HL-60 (cell line): ENCODE data around the gene HEATR1.
A peak's percentile ranks its signal among the peaks of the same experiment; 100 is the strongest.
"Not testable (repeated sequence)": the region's sequence is repeated elsewhere in the genome, so short reads cannot be mapped to it uniquely, and the experiment has no call there.

Source experiments
- DNase-seq, 2 experiments: peaks; one replicate each; pipeline ENCODE4 v3.0.0-alpha.2; 2010 to 2020; ENCODE audit warnings: low read depth in 1 of 2, low spot score in 1 of 2
- H3K27ac ChIP-seq: fragments of 250-450 bp; sonication (Bioruptor Pico); replicated peaks from 2 replicates; pipeline ENCODE4 v1.5.1; 2020; ENCODE audit warnings: mild to moderate bottlenecking, moderate library complexity
- H3K27me3 ChIP-seq: fragments of 250-450 bp; sonication (Bioruptor Pico); 2 replicates; pipeline ENCODE4 v1.5.1; 2021; ENCODE audit warnings: mild to moderate bottlenecking, moderate library complexity; ENCODE audit not compliant: insufficient read depth, poor library complexity, severe bottlenecking
- H3K4me3 ChIP-seq: replicated peaks from 2 replicates; pipeline ENCODE4 v1.5.1; 2011; ENCODE audit warnings: mild to moderate bottlenecking, control low read depth, low read length; ENCODE audit not compliant: insufficient read depth
- GABPA ChIP-seq: IDR thresholded peaks from 2 replicates; pipeline ENCODE4 v1.6.1; 2012; ENCODE audit warnings: low read depth
- POLR2AphosphoS5 ChIP-seq: IDR thresholded peaks from 2 replicates; pipeline ENCODE4 v1.6.1; 2012; ENCODE audit warnings: low read depth
- SPI1 ChIP-seq: IDR thresholded peaks from 2 replicates; pipeline ENCODE4 v1.6.1; 2012; ENCODE audit warnings: low read depth, mild to moderate bottlenecking, borderline replicate concordance
- TF ChIP-seq, protein P1 (sequence below): IDR thresholded peaks from 2 replicates; pipeline ENCODE4 v1.6.1; 2012; ENCODE audit warnings: low read depth; ENCODE audit not compliant: insufficient replicate concordance
- TF ChIP-seq, protein P2 (sequence below): IDR thresholded peaks from one replicate; pipeline ENCODE4 v1.5.1; 2011; ENCODE audit warnings: low read length, control low read depth, inconsistent platforms; ENCODE audit not compliant: insufficient read depth

The HEATR1 gene

DNA sequence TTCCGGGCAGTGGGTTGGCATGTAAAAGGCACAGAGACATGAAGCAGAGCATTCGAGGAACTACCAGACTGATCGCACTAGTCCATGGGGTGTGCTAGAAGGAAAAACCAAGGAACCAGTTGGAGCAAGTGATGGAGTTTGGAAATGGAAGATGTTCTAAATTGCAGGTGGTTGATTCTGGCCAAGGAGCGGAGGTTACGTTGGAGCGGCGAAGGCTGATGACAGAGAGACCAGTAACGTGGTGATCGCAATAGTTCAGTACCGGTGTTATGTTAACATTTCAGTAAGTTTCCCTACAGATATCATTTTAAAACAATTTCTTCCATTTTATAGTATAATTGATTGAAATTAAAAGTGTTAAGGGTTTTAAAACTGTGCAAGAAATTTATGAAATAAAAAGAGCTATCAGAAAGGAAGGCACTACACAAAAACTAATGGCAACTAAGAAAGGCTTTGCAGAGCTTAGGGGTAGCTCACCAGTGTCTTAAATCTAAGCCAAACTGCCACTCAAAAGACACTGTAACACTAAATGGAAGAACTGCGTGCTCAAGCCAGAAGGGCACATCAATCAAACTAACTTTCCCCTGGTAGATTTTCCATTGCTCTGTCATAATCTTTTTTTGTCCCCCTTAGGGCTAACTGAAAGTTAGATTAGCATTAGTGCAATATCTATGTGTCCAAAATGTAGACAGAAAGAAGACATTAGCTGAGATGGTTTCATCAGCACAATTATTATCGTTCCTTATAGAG lies 11.3 kb upstream of the HEATR1 start:
- Histone ChIP-seq H3K4me3 (no peak overlapping the region), H3K27ac (no peak overlapping the region), H3K27me3 (no peaks in the 10 kb centered on the region)
- DNase-seq: no peak
- TF ChIP-seq GABPA (no peak), SPI1 (no peak), POLR2AphosphoS5 (no peak)
- TF ChIP-seq, protein P1, sequence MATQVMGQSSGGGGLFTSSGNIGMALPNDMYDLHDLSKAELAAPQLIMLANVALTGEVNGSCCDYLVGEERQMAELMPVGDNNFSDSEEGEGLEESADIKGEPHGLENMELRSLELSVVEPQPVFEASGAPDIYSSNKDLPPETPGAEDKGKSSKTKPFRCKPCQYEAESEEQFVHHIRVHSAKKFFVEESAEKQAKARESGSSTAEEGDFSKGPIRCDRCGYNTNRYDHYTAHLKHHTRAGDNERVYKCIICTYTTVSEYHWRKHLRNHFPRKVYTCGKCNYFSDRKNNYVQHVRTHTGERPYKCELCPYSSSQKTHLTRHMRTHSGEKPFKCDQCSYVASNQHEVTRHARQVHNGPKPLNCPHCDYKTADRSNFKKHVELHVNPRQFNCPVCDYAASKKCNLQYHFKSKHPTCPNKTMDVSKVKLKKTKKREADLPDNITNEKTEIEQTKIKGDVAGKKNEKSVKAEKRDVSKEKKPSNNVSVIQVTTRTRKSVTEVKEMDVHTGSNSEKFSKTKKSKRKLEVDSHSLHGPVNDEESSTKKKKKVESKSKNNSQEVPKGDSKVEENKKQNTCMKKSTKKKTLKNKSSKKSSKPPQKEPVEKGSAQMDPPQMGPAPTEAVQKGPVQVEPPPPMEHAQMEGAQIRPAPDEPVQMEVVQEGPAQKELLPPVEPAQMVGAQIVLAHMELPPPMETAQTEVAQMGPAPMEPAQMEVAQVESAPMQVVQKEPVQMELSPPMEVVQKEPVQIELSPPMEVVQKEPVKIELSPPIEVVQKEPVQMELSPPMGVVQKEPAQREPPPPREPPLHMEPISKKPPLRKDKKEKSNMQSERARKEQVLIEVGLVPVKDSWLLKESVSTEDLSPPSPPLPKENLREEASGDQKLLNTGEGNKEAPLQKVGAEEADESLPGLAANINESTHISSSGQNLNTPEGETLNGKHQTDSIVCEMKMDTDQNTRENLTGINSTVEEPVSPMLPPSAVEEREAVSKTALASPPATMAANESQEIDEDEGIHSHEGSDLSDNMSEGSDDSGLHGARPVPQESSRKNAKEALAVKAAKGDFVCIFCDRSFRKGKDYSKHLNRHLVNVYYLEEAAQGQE: no peak
- TF ChIP-seq, protein P2, sequence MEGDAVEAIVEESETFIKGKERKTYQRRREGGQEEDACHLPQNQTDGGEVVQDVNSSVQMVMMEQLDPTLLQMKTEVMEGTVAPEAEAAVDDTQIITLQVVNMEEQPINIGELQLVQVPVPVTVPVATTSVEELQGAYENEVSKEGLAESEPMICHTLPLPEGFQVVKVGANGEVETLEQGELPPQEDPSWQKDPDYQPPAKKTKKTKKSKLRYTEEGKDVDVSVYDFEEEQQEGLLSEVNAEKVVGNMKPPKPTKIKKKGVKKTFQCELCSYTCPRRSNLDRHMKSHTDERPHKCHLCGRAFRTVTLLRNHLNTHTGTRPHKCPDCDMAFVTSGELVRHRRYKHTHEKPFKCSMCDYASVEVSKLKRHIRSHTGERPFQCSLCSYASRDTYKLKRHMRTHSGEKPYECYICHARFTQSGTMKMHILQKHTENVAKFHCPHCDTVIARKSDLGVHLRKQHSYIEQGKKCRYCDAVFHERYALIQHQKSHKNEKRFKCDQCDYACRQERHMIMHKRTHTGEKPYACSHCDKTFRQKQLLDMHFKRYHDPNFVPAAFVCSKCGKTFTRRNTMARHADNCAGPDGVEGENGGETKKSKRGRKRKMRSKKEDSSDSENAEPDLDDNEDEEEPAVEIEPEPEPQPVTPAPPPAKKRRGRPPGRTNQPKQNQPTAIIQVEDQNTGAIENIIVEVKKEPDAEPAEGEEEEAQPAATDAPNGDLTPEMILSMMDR: no peak

DNA sequence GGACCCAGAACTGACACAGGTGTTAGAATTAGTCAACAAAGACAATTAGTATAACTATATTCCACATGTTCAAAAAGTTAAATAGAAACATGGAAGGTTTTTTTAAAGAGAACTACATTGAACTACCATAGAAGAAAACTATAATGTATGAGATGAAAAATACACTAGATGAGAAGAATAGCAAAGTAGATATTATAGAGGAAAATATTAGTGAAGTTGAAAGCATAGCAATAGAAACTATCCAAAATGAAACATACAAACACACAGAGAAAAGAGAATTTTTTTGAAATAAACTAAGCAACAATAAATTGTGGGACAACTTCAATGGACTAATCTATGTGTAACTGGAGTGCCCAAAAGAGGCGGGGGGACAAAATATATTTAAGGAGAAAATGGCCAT lies 8.0 kb upstream of the HEATR1 start:
- Histone ChIP-seq H3K27ac (no peak overlapping the region), H3K27me3 (no peaks in the 10 kb centered on the region), H3K4me3 (no peak overlapping the region)
- no peak for DNase-seq
- TF ChIP-seq POLR2AphosphoS5 (no peak), SPI1 (no peak), GABPA (no peak)
- TF ChIP-seq, protein P1: no peak
- TF ChIP-seq, protein P2: no peak

DNA sequence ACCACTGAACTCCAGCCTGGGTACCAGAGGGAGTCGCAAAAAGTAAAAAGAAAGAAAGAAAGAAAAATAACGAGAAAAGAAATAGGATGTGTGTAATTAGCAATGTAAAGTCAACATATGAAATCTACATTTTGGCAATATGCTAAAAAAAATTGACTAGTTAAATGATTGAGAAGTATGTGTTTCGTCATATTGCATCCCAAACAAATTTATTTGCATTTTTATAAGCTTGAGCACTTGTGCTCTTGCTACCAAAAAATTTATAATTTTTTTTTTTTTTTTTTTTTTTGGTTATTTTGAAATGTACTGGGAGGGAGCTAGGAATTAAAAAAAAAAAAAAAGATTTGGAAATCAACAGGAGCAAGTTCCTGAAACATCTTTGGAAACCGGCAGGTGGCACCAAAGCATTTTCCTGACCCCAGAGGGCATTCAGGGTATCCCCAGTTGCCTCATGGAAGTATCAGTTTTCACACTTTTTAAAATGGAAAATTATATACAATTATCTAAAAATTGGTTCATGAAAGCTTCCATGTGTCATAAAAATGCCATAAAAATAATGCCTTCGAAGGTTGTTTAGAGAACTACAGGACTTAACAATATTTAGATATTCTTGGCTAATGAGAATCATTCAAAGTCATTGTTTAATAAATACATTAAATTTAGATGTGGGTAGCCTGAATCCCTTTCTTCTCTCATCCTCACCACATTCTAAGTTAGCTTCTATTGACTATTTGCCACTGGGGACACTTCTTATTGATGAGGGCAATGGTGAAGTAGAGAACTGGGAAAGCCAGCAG lies 4.8 kb upstream of the HEATR1 start:
- Histone ChIP-seq H3K27ac (no peak overlapping the region), H3K4me3 (no peak overlapping the region), H3K27me3 (no peaks in the 10 kb centered on the region)
- TF ChIP-seq, protein P2: peak; percentile 11
- no peak for TF ChIP-seq GABPA
- DNase-seq: peak in 1 of 2 experiments; percentile 56

DNA sequence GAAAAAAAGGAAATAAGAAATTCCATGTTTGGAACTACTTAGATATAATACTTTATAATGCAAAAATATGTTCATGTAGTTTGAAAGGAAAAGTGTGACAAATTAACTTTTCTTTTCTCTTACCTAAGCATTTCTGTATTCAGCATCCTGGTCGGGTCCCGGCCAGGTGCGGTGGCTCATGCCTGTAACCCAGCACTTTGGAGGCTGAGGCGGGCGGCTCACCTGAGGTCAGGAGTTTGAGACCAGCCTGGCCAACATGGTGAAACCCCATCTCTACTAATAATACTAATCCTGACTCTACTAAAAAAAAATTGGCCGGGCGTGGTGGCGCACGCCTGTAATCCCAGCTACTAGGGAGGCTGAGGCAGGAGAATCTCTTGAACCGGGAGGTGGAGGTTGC lies 3.3 kb upstream of the HEATR1 start:
- H3K27me3 ChIP-seq, H3K27ac ChIP-seq, H3K4me3 ChIP-seq, DNase-seq: not testable (repeated sequence)
